Measurements from ENCODE around the gene PPM1J. TPM values are rescaled to one million over a fixed set of nuclear protein-coding genes. Genes with fewer than 3 reads are reported as not detected.

Gene PPM1J
- total and polyA plus RNA-seq, 2 of the 13 experiments (the other 11 are each of a cell fraction or from before 2014, with no cell fraction given): 0.07 to 0.22 TPM

- no peak for TF ChIP-seq SP2 (CRISPR knock-in tag; IDR thresholded peaks at IDR 0.05)
- TF ChIP-seq SMC3 (IDR thresholded peaks at IDR 0.05; ENCODE audit: low read length): no peak
- TF ChIP-seq KDM1A (CRISPR knock-in tag; IDR thresholded peaks at IDR 0.05): no peak
- no peak for TF ChIP-seq ZSCAN12 (CRISPR knock-in tag; IDR thresholded peaks at IDR 0.05)
- no peak for TF ChIP-seq TARDBP (CRISPR knock-in tag; IDR thresholded peaks at IDR 0.05)
- TF ChIP-seq ZNF644 (CRISPR knock-in tag; IDR thresholded peaks at IDR 0.05; ENCODE audit: low read depth): no peak
- TF ChIP-seq HCFC1 (IDR thresholded peaks at IDR 0.05; ENCODE audit: low read depth, low read length): no peak
- TF ChIP-seq HMGXB4 (CRISPR knock-in tag; IDR thresholded peaks at IDR 0.05; ENCODE audit: borderline replicate concordance in 1 of 2, low read depth in 1 of 2): no peak
- TF ChIP-seq ZBTB21 (CRISPR knock-in tag; IDR thresholded peaks at IDR 0.05): no peak
- no peak for TF ChIP-seq ZNF549 (CRISPR knock-in tag; IDR thresholded peaks at IDR 0.05)
- TF ChIP-seq ZNF589 (CRISPR knock-in tag; conservative IDR thresholded peaks at IDR 0.05): no peak
- no peak for TF ChIP-seq DRAP1 (CRISPR knock-in tag; IDR thresholded peaks at IDR 0.05)
- H3K4me1 ChIP-seq (ENCODE audit: insufficient read depth, low read length): no peaks in the 10 kb centered on the region
- ChIA-PET POLR2A (no interaction called here), CTCF (ENCODE audit: low intra/inter-chr PET ratio, low total read pairs) (no interaction called here)
- no peaks in the 10 kb centered on the region for H3K9me3 ChIP-seq (ENCODE audit: low read length)
- H3K4me3 ChIP-seq (replicated peaks in 1 of 3; ENCODE audit: insufficient read depth in 1 of 3, low read depth in 2 of 3, low read length in 3 of 3): no peak overlapping the region
- H3K27ac ChIP-seq (ENCODE audit: extremely low read length, insufficient read depth, low read length): no peak overlapping the region
- no TSS peak for BruUV-seq (replicated peaks)
- DNase-seq (ENCODE audit: low spot score) (no peak), FAIRE-seq (no peak), ATAC-seq (no peak)
- no peaks in the 10 kb centered on the region for H3K27me3 ChIP-seq (ENCODE audit: control insufficient read depth in 1 of 2, insufficient read depth in 2 of 2, low read length in 2 of 2)
- in situ Hi-C loops (cut with HindIII; ENCODE audit: extremely low pct_ligation_motif_present, low pct_unique_long_range_greater_than_20kb) (no loop called here), intact Hi-C loops (cut with micrococcal nuclease; ENCODE audit: unreplicated experiment) (no loop called here)
- H3K9ac ChIP-seq (ENCODE audit: insufficient read depth, low read depth, low read length): no peak overlapping the region
- H3K79me2 ChIP-seq (ENCODE audit: insufficient read depth, low read length): peaks cover 21% of the 10 kb centered on the region
- H3K4me2 ChIP-seq (ENCODE audit: low read depth, low read length): no peak overlapping the region
- 94% methylated on average over 5 of the region's 5 CpGs for WGBS (ENCODE audit: low lambda C conversion rate)
- no peaks in the 10 kb centered on the region for H4K20me1 ChIP-seq (ENCODE audit: insufficient read depth, low read length)
- no peak overlapping the region for H2AFZ ChIP-seq (ENCODE audit: low read length)
- H3K36me3 ChIP-seq (replicated peaks in 1 of 2; ENCODE audit: control insufficient read depth in 1 of 2, insufficient read depth in 2 of 2, low read length in 2 of 2): peaks cover 7 to 13% of the 10 kb centered on the region in 2 experiments
These were observed 29.2 kb downstream of the PPM1J start for GRCh38 chr1:112685913-112686312.

Measured in HepG2 (cell line).